Activated effector memory CD4-positive, alpha-beta T cell treated with Interleukin-2 at 50 U/mL for 16 hours (primary cell): Measurements from ENCODE around the gene UVRAG.

Source experiments
- DNase-seq: peaks from one replicate; pipeline ENCODE4 v3.0.0-alpha.2; 2020

UVRAG gene

DNA sequence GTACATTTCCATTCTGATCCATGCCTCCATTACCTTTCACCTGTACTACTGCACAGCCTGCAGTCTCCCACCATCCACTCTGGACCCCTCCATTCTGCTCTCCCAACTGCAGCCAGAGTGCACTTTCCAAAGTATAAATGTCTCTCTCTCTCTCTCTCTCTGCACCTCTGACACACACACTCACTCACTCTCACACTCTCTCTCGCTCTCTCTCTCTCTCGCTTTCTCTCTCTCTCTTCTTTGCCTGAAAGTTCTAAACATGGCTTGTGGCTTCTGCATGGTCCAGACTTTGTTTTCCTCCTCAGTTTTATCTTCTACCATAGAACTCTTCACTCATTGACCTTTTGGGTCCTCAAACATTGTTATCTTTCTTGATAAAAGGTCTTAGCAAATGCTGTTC lies 314.7 kb downstream of the UVRAG start:
- no peak for DNase-seq

DNA sequence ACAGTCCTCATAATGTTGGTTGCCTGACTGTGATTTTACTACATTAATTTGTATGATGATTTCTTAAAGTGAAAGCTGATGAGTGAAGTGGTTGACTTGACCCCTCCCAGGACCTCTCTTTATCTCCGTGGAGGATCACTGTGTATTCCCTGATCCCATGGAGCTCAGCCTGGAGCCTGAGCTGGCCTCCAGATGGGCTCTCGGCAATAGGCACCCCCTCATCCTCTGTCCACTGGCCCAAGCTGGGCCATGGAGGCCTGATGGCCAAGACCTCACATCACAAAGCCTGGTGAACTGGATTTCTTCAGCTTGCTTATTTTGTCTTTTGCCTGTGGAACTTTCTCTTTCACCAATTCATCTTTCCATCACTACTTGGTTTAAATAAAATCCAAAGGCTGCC lies 316.1 kb downstream of the UVRAG start:
- DNase-seq = no peak

GRCh38 chr11:76131671-76132631 lies 316.9 kb downstream of the UVRAG start:
- no peak for DNase-seq

GRCh38 chr11:76134239-76134638 lies 319.2 kb downstream of the UVRAG start:
- no peak for DNase-seq

DNA sequence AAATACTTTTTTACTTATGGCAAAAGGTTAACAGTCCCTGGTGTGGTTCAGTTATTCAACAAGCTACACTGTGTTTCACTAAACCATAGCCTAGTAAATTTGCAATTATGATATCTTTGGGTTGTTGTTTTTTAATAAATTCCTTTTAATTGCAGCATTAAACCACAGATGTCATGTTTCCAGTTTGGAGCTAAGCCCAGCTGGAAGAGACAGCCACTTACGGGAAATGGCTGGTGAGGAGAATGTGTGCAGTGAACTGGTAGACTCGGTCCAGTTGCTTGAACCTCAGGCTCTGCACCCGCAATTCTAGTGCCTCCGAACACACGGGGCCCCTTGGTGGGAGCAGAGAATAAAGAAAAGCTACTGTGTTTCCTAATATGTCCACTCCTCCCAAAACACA lies 320.5 kb downstream of the UVRAG start:
- DNase-seq = no peak

GRCh38 chr11:76139314-76139713 lies 324.3 kb downstream of the UVRAG start:
- DNase-seq = no peak

- no peak for DNase-seq
Measured at GRCh38 chr11:76140912-76141574, 326.0 kb downstream of the UVRAG start.

GRCh38 chr11:76141901-76142588 lies 327.0 kb downstream of the UVRAG start:
- DNase-seq = no peak

DNA sequence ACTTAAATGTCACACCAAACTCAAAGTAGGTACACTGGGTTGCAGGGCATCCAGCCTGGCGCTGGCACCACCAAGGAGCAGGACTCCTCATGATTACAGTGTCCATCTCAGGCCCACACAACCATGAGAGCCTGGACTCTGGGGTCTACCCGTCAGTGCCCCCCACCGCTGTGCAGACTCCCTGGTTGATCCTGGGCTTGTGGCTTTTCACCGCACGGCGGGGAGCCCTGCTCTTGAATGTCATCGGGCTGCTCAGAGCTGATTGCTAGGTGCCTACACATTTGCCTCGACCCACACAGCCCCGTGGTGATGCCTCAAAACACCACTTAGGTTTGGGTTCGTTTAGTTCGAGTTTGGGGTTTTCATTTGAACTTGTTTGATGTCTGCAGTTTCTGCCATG lies 328.3 kb downstream of the UVRAG start:
- DNase-seq = no peak

DNA sequence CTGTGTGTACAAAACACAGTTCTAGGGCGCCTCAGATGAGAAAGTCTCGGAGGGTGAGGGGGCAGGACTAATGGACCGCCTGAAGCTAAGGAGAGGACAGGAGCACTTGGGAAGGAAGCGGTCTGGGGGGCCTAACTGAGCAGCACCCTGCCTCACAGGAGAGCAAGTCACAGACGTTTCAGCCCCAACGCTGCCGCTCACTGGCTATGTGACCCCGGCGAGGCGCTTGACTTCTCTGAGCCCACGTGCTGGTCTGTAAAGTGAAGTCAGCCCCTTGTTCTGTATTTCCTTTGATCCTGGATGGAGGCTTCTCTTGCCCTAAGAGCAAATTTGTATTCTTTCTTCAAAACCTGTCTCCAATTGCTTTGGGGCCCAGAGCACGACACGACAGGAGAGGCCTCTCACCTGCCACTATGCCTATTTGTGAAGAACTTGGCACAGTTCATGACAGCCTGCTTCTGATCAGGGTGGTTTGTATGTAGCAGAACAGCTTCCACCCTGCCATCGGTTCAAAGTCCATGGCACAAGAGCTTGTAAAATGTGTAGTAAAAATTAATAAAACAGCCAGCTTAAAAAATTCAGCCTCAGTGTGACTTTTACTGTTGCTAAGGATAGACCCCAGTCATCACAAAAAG lies 332.2 kb downstream of the UVRAG start:
- DNase-seq = no peak

- no peak for DNase-seq
Measured at GRCh38 chr11:76148231-76148630, 333.2 kb downstream of the UVRAG start.

DNA sequence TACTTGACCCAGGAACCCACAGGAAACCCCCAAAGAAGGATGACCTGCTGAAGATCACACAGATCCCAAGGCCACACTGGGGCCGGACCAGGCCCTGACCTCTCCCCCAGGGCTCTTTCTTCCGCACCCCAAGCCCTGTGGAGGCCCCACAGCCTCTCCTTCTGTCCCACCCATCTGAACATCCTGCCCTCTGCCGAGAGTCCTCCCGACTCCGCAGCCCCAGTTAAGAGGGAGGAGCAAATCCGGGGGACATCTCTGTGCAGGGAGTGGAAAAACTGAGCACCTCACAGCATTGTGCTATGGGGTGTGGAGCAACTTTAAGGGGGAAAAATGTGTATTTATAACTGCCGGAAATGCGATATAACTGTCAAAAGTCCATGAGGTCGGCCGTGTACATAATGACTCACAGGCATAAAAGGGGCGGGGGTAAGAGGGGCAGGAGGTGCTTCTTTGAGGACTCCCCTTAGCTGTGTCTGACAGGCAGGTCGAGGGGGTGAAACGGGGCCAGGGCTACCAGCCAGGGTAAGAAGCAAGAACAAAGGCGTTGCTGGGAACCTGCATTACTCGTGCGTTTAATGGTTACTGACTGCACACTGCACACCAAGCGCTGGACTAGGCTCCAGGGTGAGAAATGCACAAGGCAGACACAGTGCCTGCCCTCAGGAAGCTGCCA lies 334.1 kb downstream of the UVRAG start:
- no peak for DNase-seq

DNA sequence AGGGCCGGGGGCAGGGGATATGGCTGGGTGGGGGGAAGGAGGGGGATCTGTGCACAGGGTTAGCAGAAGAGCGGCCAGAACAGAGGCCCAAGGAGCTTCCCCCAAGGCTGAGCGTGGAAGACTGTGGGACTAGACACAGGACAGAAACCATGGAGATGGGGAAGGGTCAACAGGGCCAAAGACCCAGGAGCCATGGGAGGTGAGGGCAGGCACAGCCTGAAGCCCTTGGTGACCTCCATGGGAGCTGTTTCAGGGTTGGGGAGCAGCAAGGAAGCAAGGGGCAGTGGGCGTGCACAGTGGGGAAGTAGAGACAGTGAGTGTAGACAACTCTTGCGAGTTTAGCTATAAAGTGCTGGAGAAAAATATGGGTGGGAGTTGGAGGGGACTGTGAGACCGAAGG lies 334.7 kb downstream of the UVRAG start:
- DNase-seq = no peak

DNA sequence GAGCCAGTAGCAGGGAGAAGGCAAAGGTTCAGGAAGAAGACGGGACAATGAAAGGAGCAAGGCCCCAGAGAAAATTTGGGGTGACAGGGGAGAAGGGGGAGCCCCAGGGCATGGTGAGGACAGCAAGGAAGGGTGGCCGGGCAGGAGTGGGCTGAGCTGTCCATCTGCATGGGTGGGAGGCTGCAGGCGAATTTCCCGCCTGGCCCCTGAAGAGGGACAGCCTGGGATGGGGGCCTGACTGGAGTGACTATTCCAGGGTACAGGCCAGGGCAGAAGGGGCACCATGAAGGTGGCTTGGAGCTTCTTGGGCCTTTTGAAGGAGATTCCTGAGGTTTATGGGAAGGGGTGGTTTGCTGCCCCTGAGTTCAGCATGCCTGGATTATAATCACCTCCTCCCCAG lies 335.1 kb downstream of the UVRAG start:
- no peak for DNase-seq

GRCh38 chr11:76151556-76152085 lies 336.6 kb downstream of the UVRAG start:
- DNase-seq = no peak

GRCh38 chr11:76152086-76152681 lies 337.2 kb downstream of the UVRAG start:
- DNase-seq = peak; percentile 68

DNA sequence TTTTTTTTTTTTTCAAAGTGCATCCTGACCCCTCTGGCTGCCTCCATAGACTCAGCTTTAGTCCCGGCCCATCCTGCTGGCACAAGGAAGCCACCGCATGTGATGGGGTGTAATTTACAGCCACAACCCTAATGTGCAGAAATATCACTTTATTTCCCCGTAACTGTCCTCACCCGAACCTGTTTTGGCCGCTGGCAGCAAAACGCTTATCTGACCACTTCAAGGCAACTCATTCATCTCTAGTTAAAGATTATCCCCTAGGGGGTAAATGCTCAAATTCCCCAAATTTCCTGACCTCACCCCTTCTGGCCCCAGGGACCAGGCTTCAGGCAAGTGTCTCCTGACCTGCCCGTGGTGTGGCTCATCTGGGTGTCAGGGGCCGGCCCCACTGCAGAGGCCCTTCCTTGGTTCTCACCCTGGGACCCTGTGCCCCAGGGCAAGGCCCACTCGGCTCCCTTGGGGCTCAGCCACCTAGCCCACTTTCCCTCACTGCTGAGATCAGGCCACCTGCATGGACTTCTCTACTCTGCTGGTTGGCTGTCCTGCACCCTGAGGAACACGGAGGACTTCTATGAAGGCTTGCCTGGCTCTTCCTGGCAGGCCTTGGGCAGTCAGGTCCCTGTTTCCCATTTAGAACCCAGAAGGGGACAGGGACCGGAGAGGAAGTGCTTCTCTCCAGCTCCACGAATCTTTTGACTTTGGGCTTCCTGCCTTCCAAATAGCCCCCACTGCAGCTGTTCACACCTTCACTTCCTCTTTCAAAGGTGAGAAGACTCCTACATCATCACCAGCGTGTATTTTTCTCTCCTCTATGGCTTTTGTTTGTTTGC lies 337.9 kb downstream of the UVRAG start:
- no peak for DNase-seq

- no peak for DNase-seq
Measured at GRCh38 chr11:76153571-76153923, 338.5 kb downstream of the UVRAG start.

DNA sequence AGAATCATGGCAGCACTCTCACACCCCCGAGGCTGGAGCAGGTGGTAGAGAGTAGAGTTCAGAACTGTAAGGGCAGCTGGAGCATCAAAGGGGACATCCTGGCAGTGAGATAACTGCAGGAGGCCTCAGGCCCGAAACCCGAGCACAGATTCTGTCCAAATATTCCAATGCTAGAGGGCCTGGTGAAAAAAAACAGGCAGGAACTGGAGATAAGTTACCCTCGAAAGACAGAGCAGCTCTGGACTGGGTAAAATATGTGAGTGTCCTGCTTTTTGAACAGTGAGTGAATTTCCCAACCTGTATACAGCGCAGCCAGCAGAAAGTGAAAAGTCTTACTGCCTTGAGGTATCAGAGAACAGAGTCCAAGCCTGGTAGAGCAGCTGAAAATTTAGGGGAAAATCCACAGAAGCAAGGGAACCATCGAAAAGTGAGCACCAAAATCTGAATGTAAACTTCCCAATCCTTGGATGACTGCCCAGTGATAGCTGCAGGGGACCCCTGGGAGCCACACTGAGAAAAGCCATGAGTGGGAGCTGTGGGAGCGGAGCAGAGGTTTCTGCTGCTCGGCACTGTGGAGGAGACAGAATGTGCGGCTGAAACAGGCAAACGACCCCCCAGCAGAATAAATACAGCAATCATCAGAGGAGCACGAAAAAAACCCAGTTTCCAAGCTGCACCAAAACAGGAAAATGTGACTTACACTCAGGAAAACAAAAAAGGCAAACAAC lies 340.7 kb downstream of the UVRAG start:
- no peak for DNase-seq

GRCh38 chr11:76156971-76157427 lies 342.0 kb downstream of the UVRAG start:
- DNase-seq = no peak
